ENCODE data around the gene SMIM7.

- TF ChIP-seq, protein P1, sequence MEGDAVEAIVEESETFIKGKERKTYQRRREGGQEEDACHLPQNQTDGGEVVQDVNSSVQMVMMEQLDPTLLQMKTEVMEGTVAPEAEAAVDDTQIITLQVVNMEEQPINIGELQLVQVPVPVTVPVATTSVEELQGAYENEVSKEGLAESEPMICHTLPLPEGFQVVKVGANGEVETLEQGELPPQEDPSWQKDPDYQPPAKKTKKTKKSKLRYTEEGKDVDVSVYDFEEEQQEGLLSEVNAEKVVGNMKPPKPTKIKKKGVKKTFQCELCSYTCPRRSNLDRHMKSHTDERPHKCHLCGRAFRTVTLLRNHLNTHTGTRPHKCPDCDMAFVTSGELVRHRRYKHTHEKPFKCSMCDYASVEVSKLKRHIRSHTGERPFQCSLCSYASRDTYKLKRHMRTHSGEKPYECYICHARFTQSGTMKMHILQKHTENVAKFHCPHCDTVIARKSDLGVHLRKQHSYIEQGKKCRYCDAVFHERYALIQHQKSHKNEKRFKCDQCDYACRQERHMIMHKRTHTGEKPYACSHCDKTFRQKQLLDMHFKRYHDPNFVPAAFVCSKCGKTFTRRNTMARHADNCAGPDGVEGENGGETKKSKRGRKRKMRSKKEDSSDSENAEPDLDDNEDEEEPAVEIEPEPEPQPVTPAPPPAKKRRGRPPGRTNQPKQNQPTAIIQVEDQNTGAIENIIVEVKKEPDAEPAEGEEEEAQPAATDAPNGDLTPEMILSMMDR (IDR thresholded peaks at IDR 0.05): no peak
- no peak for TF ChIP-seq POLR2A (IDR thresholded peaks at IDR 0.05)
Measured at GRCh38 chr19:16623066-16623465, 36.9 kb downstream of the SMIM7 start.

Data from heart left ventricle (tissue), 13 donors.